ENCODE results near the gene CLCN7.

Gene CLCN7

GRCh38 chr16:1474796-1475551 is at the start of gene CLCN7:
CLCN7 (minus strand) TSS chr16:1475028; CDS start chr16:1474974, 54 bp downstream.
- DNase-seq: no peak

- no peak for DNase-seq
These were observed 49.5 kb upstream of the CLCN7 start for GRCh38 chr16:1524366-1524765.

- no peak for DNase-seq
These were observed 48.9 kb upstream of the CLCN7 start for GRCh38 chr16:1523581-1524245.

GRCh38 chr16:1520461-1520860 is 45.6 kb upstream of the CLCN7 start:
- no peak for DNase-seq

GRCh38 chr16:1519831-1520230 is 45.0 kb upstream of the CLCN7 start:
- no peak for DNase-seq

- no peak for DNase-seq
These were observed 43.9 kb upstream of the CLCN7 start for GRCh38 chr16:1518626-1519135.

- no peak for DNase-seq
These were observed 39.7 kb upstream of the CLCN7 start for GRCh38 chr16:1514507-1514906.

GRCh38 chr16:1512774-1513173 is 37.9 kb upstream of the CLCN7 start:
- DNase-seq: no peak

GRCh38 chr16:1511662-1512569 is 37.1 kb upstream of the CLCN7 start:
- DNase-seq: no peak

GRCh38 chr16:1510941-1511351 is 36.1 kb upstream of the CLCN7 start:
- no peak for DNase-seq

GRCh38 chr16:1510272-1510671 is 35.4 kb upstream of the CLCN7 start:
- no peak for DNase-seq

GRCh38 chr16:1509307-1510221 is 34.7 kb upstream of the CLCN7 start:
- DNase-seq: no peak

GRCh38 chr16:1508494-1509187 is 33.8 kb upstream of the CLCN7 start:
- DNase-seq: no peak

GRCh38 chr16:1506494-1507213 is 31.8 kb upstream of the CLCN7 start:
- DNase-seq: no peak

- DNase-seq: no peak
These were observed 31.1 kb upstream of the CLCN7 start for GRCh38 chr16:1505912-1506311.

GRCh38 chr16:1505073-1505844 is 30.4 kb upstream of the CLCN7 start:
- DNase-seq: no peak

- DNase-seq: no peak
These were observed 28.5 kb upstream of the CLCN7 start for GRCh38 chr16:1503110-1503955.

- DNase-seq: no peak
These were observed 27.5 kb upstream of the CLCN7 start for GRCh38 chr16:1502092-1503004.
